ENCODE results near the gene NAV3.

The NAV3 gene

DNA sequence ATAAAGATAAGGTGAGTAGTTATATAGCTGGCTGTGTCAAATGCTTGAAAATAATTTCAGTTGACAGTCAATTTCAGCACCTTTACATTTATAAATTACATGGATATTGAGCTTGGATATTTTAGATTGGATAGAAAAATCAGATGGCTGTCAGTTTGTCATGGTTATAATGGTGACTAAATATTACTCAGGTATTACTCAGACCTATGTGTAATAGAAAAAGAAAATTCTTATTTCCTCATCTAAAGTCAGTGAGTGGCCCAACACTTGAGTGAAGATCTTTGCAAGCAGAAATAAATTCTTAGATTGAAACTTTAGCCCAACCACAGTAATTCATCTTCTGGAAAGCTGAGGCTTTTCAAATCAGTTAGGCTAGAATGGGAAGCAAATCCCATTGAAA is 354.4 kb downstream of the NAV3 start:
- TF ChIP-seq, protein P1, sequence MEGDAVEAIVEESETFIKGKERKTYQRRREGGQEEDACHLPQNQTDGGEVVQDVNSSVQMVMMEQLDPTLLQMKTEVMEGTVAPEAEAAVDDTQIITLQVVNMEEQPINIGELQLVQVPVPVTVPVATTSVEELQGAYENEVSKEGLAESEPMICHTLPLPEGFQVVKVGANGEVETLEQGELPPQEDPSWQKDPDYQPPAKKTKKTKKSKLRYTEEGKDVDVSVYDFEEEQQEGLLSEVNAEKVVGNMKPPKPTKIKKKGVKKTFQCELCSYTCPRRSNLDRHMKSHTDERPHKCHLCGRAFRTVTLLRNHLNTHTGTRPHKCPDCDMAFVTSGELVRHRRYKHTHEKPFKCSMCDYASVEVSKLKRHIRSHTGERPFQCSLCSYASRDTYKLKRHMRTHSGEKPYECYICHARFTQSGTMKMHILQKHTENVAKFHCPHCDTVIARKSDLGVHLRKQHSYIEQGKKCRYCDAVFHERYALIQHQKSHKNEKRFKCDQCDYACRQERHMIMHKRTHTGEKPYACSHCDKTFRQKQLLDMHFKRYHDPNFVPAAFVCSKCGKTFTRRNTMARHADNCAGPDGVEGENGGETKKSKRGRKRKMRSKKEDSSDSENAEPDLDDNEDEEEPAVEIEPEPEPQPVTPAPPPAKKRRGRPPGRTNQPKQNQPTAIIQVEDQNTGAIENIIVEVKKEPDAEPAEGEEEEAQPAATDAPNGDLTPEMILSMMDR (IDR thresholded peaks at IDR 0.05) = no peak

DNA sequence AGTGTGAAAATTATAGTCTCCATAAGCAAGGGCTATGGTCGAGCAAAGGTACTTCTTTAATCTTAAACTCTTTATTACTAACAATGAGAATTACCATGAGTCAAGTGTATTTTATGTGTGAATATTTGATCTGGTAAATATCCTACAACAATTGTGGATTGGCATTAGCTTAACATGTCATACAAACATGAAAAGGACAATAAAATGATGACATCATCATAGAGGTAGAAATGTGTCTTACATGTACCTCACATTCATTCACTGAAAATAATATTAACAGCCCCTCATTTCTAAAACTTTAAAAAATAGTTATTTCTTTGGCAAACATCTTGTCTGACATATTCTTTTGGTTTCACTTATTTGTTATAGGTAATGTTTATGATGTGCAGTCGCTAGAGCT is 355.0 kb downstream of the NAV3 start:
- TF ChIP-seq, protein P1 (IDR thresholded peaks at IDR 0.05) = no peak

DNA sequence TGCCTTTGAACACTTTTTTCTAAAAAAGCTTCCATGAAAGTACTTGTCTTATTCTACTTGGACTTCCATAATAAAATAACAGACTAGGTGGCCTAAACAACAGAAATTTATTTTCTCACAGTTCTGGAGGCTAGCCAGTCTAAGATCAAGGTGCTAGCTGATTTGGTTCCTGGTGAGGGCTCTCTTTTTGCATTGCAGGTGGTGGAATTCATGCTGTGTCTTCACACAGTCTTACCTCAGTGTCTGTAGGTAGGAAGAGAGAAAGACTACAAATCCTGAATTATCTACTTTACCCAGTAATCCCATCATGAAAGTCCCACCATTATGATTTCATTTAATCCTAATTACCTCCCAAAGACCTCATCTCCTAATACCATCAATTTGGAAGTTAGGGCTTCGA is 356.0 kb downstream of the NAV3 start:
- TF ChIP-seq, protein P1 (IDR thresholded peaks at IDR 0.05) = no peak

DNA sequence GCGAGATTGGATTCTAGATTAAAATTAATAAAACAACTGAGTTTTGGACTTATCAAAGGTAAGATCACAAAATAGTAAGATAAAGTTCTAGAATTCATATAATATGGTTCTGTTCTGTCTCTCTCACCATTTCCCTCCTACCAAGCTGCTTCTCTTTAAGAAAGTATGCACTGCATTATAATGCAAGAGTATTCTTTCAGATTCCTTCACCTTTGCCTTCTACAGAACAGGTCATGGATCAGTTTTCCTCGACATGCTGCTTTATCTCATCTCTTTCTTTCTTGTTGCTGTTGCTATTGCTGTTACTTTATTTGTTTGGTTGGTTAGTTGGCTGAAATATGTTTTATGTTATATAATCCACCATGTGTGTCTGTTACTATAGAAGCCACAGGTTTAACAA is 357.0 kb downstream of the NAV3 start:
- TF ChIP-seq, protein P1 (IDR thresholded peaks at IDR 0.05) = no peak

DNA sequence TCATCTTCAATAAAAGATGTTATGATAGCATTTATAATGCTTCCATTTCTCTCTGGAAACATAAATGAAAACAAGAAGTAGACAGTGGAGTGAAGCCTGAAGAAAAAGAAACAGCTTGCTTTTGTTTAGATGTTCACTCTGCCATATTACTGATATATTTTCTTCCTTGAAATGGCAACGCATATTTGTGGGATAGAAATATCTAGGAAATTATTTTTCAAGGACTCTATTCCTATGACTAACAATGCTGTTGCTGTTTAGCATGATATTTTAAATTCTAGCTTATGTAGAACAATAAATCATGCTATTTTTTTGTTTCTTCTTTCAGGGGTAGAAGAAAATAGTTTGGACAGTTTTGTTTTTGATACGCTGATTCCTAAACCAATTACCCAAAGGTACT is 359.0 kb downstream of the NAV3 start:
- TF ChIP-seq, protein P1 (IDR thresholded peaks at IDR 0.05) = no peak

- TF ChIP-seq, protein P1 (IDR thresholded peaks at IDR 0.05) = no peak
These were observed 360.9 kb downstream of the NAV3 start for GRCh38 chr12:78191611-78192010.

GRCh38 chr12:78192979-78193378 is 362.3 kb downstream of the NAV3 start:
- TF ChIP-seq, protein P1 (IDR thresholded peaks at IDR 0.05) = no peak

GRCh38 chr12:78194448-78194847 is 363.8 kb downstream of the NAV3 start:
- TF ChIP-seq, protein P1 (IDR thresholded peaks at IDR 0.05) = no peak
